GM19043 (cell line): ENCODE data around the gene FGD4.

Source experiments
- ATAC-seq: cut with Tn5 transposase; IDR thresholded peaks from one replicate; pipeline ENCODE4 v1.9.1; 2021; ENCODE audit warnings: low read depth; ENCODE audit not compliant: unreplicated experiment

The FGD4 gene

GRCh38 chr12:32596030-32596429, 196.7 kb downstream of the FGD4 start:
- ATAC-seq: no peak

- ATAC-seq: no peak
These were observed 199.3 kb downstream of the FGD4 start for GRCh38 chr12:32598688-32599087.

- ATAC-seq: no peak
These were observed 201.3 kb downstream of the FGD4 start for GRCh38 chr12:32600681-32601080.

- no peak for ATAC-seq
These were observed 203.7 kb downstream of the FGD4 start for GRCh38 chr12:32603071-32603470.

- ATAC-seq: peak; percentile 78
These were observed 204.5 kb downstream of the FGD4 start for GRCh38 chr12:32603858-32604257.

- ATAC-seq: no peak
These were observed 205.2 kb downstream of the FGD4 start for GRCh38 chr12:32604565-32604964.

- no peak for ATAC-seq
These were observed 206.2 kb downstream of the FGD4 start for GRCh38 chr12:32605326-32606095.

- ATAC-seq: no peak
These were observed 207.1 kb downstream of the FGD4 start for GRCh38 chr12:32606443-32606842.

GRCh38 chr12:32609966-32610365, 210.6 kb downstream of the FGD4 start:
- no peak for ATAC-seq

GRCh38 chr12:32611986-32612385, 212.6 kb downstream of the FGD4 start:
- no peak for ATAC-seq

GRCh38 chr12:32612658-32613614, 213.6 kb downstream of the FGD4 start:
- no peak for ATAC-seq

- no peak for ATAC-seq
These were observed 216.1 kb downstream of the FGD4 start for GRCh38 chr12:32615441-32615840.

- no peak for ATAC-seq
These were observed 218.2 kb downstream of the FGD4 start for GRCh38 chr12:32617534-32617933.

- no peak for ATAC-seq
These were observed 218.8 kb downstream of the FGD4 start for GRCh38 chr12:32618115-32618514.

- no peak for ATAC-seq
These were observed 228.6 kb downstream of the FGD4 start for GRCh38 chr12:32627976-32628375.

- no peak for ATAC-seq
These were observed 242.0 kb downstream of the FGD4 start for GRCh38 chr12:32641287-32641901.

GRCh38 chr12:32644431-32644830, 245.1 kb downstream of the FGD4 start:
- no peak for ATAC-seq

- ATAC-seq: no peak
These were observed 247.9 kb downstream of the FGD4 start for GRCh38 chr12:32647275-32647674.

- no peak for ATAC-seq
These were observed 251.2 kb downstream of the FGD4 start for GRCh38 chr12:32650508-32650907.

GRCh38 chr12:32651151-32651955, 252.0 kb downstream of the FGD4 start:
- ATAC-seq: no peak

GRCh38 chr12:32651956-32652210, 252.5 kb downstream of the FGD4 start:
- no peak for ATAC-seq
